ENCODE measurements around the gene SH3D19. TPM values are rescaled to one million over a fixed set of nuclear protein-coding genes. Genes with fewer than 3 reads are reported as not detected.

SH3D19 gene
- total RNA-seq, 1 donor from 2014 or later: 39.3 TPM

GRCh38 chr4:151129796-151130195 is 195.6 kb downstream of the SH3D19 start:
- TF ChIP-seq EZH2phosphoT487 (IDR thresholded peaks at IDR 0.05) (no peak), EZH2 (IDR thresholded peaks at IDR 0.05) (no peak), CTCF (IDR thresholded peaks at IDR 0.05) (no peak)
- Histone ChIP-seq H3K36me3 (peaks cover 9% of the 10 kb centered on the region), H3K9ac (no peak overlapping the region), H3K4me2 (no peak overlapping the region), H4K20me1 (ENCODE audit: low read depth) (no peaks in the 10 kb centered on the region), H3K4me3 (no peak overlapping the region), H3F3A (ENCODE audit: low read depth) (peaks cover 6% of the 10 kb centered on the region), H3K79me2 (ENCODE audit: low read depth) (no peaks in the 10 kb centered on the region), H2AFZ (replicated peaks) (no peak overlapping the region), H3K27ac (no peak overlapping the region), H3K9me3 (ENCODE audit: low read depth) (no peaks in the 10 kb centered on the region), H3K4me1 (no peaks in the 10 kb centered on the region), H3K27me3 (no peaks in the 10 kb centered on the region)
- peaks cover 24% of the 10 kb centered on the region for H3K36me3 Mint-ChIP-seq
- H3K27me3 Mint-ChIP-seq (ENCODE audit: insufficient read depth, low read depth): no peaks in the 10 kb centered on the region
- no peaks in the 10 kb centered on the region for H3K4me1 Mint-ChIP-seq
- no peak overlapping the region for H3K4me3 Mint-ChIP-seq
- peak; percentile 18 for DNase-seq (ENCODE audit: low spot score)
- H3K27ac Mint-ChIP-seq: no peak overlapping the region
- no peaks in the 10 kb centered on the region for H3K9me3 Mint-ChIP-seq

DNA sequence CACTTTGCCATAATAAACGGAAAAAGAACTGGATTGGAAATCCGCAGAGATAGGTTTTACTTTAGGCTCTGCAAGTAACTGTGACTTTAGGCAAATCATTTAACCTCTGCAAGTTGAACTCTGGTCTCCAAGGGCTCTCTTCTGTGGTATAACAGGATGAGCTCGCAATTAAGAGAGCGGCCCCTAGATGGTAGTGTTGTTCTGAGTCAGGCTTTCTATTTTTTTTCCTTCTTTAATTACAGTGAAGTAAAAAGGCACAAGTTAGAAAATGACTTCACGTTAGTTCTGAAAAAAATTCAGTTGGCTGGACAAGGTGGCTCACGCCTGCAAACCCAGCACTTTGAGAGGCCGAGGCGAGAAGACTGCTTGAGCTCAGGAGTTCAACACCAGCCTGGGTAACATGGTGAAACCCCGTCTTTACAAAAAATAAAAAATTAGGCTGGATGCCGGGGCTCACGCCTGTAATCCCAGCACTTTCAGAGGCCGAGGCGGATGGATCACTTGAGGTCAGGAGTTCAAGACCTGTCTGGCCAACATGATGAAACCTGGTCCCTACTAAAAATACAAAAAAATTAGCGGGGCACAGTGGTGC is 207.9 kb downstream of the SH3D19 start:
- TF ChIP-seq CTCF (IDR thresholded peaks at IDR 0.05) (peak; percentile 90), EZH2phosphoT487 (IDR thresholded peaks at IDR 0.05) (no peak)
- Histone ChIP-seq H3K9me3 (ENCODE audit: low read depth) (no peaks in the 10 kb centered on the region), H4K20me1 (ENCODE audit: low read depth) (no peaks in the 10 kb centered on the region), H3F3A (ENCODE audit: low read depth) (peaks cover 13% of the 10 kb centered on the region), H3K4me2 (no peak overlapping the region), H3K4me1 (no peaks in the 10 kb centered on the region), H3K9ac (no peak overlapping the region), H3K27ac (no peak overlapping the region), H3K27me3 (no peaks in the 10 kb centered on the region), H3K4me3 (no peak overlapping the region), H3K79me2 (ENCODE audit: low read depth) (no peaks in the 10 kb centered on the region), H3K36me3 (no peaks in the 10 kb centered on the region), H2AFZ (replicated peaks) (no peak overlapping the region)
- no peaks in the 10 kb centered on the region for H3K4me1 Mint-ChIP-seq
- no peaks in the 10 kb centered on the region for H3K9me3 Mint-ChIP-seq
- H3K27ac Mint-ChIP-seq: no peak overlapping the region
- peaks cover 18% of the 10 kb centered on the region for H3K36me3 Mint-ChIP-seq
- H3K4me3 Mint-ChIP-seq: no peak overlapping the region
- no peaks in the 10 kb centered on the region for H3K27me3 Mint-ChIP-seq (ENCODE audit: insufficient read depth, low read depth)
- peak; percentile 71 for DNase-seq (ENCODE audit: low spot score)

GRCh38 chr4:151114986-151115385 is 210.4 kb downstream of the SH3D19 start:
- DNase-seq (ENCODE audit: low spot score): no peak
- Mint-ChIP-seq H3K4me1 (no peaks in the 10 kb centered on the region), H3K27me3 (ENCODE audit: insufficient read depth, low read depth) (no peaks in the 10 kb centered on the region), H3K27ac (no peak overlapping the region), H3K9me3 (no peaks in the 10 kb centered on the region), H3K36me3 (peaks cover 13% of the 10 kb centered on the region), H3K4me3 (no peak overlapping the region)
- Histone ChIP-seq H3K36me3 (no peaks in the 10 kb centered on the region), H3K9me3 (ENCODE audit: low read depth) (no peaks in the 10 kb centered on the region), H3K27ac (no peak overlapping the region), H3K9ac (no peak overlapping the region), H4K20me1 (ENCODE audit: low read depth) (no peaks in the 10 kb centered on the region), H3K79me2 (ENCODE audit: low read depth) (no peaks in the 10 kb centered on the region), H3K4me2 (no peak overlapping the region), H3K4me3 (no peak overlapping the region), H3F3A (ENCODE audit: low read depth) (peaks cover 33% of the 10 kb centered on the region), H2AFZ (replicated peaks) (no peak overlapping the region), H3K27me3 (no peaks in the 10 kb centered on the region), H3K4me1 (no peaks in the 10 kb centered on the region)
- TF ChIP-seq CTCF (IDR thresholded peaks at IDR 0.05): no peak
